HG03159 (cell line): ENCODE measurements around the gene DIPK2A.

Experiments used
- ATAC-seq: cut with Tn5 transposase; IDR thresholded peaks from one replicate; pipeline ENCODE4 v1.9.1; 2021; ENCODE audit warnings: mild to moderate bottlenecking, moderate library complexity; ENCODE audit not compliant: unreplicated experiment

Gene DIPK2A

DNA sequence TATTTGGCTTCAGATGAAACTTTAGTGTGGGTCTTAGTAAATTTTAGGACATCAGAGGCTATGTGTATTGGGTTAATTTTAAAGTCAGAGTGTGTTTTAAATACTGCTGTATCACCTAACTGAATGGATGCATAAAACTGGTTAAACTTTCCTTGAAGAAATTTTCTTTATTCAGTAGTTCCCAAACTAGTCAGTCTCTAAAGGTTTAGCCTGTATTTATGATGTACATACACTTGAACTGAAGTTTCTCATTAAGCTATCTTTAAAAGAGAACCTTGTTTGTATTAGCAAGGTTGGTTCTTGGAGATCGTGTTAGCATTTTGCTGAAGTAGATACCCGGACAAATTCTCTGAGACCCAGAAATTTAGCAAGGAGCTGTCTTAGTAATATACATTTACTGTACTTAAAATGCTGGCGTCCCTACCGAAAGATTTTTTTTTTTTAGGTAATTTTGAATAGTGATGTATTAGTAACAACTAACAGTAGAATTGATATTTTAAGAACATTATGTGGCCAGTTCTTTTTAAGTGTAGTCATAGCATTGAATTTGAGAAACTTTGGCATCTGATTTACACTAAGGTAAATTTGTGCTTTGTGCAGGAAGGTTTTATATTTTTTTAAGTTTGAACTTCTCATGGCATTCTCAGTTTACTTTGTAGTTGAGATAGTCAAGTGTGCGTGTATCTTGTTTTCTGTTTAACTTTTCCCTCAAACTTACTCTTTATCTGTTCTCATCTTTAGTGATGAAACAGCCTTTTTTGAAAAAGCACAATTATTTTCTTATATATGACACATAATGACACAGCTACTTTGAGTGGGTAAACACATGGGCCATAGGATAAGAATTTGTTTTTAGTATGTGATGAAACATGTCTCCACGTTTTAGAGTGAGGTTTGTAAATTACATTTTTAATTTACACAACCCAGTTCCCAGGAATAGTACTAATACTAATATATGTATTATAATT is 2.9 kb downstream of the DIPK2A start:
- ATAC-seq: no peak

DNA sequence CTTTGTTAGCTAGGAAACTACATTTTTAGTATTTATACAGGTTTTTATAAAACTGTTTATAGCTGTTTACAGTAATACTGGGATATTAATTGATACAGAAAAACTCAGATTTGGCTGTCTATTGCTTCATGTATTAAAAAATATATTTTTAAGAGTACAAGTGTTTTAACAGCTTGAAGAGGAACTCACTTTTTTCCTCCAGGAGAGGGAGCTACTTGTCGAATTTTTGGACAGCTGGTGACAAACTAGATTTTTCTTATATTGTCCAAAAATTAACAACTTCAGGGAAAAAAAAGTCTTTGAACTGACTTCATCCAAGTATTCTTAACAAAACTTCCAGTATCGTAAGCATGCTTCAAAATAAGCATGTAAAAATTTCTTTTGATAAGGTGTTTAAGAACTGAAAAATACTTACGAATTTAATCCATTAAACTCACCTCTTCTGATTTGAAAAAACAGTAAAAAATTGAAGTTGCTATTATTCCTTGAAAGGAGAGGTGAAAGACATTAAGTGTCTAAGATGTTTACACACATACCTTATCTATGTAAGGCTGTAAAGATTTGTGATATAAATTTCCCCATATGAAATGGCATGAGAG is 4.0 kb downstream of the DIPK2A start:
- no peak for ATAC-seq

DNA sequence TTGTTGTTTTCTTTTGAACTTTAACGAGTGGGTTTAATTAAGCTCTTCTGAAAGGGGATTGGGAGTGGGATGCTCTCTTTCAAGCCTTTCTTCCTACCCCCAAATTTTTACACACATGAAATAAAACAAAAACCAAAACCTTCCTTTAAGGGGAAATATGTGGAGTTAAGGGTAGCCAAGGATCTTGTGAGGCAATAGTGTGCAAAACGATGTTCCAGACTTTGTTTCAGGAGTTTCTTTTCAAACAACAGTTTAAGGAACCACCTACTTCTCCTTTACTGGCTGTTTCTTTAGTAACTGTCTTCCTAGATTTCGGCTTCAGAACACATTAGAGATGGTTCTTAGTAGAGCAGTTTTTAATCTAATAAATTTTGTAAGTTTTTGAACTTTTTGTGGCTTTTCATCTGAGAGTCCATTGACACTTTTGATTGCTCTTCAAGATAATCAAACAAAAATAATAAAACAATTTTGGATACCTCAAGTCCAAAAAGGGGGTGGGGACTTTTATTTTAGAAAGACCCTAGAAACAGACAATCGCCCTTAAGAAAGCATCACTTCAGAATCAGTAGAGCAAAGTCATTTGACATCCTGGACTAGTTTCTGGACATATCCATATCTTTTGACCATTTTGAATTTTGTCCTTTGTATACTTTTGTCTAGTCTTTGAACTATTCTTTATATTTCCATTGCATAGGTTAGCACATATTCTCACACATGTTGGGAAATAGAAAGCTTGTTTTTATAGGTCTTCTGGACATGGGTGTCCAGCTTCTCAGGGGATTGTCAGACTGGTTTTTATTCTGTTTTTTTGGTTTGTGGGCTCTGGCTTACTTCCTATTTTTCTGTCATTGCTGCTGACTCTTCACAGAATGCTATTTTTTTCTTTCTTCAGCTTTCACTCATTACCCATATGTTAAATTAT is 6.0 kb downstream of the DIPK2A start:
- peak; percentile 41 for ATAC-seq

DNA sequence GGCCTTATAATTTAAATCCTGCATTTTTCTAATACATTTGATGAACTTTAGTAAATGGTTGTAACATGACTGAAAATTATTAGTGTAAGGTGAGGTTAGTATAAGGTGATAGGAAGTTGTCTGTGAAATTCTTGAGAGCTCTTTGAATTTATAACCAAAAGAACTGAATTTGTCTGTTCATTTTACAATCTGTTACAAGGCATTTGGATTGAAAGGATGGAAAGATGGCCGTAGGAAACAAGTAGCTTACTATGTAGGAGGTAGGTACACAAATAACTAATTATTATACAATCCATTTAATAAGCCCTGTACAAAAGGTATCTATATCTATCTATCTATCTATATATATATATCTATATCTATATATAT is 6.6 kb downstream of the DIPK2A start:
- ATAC-seq: peak; percentile 3

DNA sequence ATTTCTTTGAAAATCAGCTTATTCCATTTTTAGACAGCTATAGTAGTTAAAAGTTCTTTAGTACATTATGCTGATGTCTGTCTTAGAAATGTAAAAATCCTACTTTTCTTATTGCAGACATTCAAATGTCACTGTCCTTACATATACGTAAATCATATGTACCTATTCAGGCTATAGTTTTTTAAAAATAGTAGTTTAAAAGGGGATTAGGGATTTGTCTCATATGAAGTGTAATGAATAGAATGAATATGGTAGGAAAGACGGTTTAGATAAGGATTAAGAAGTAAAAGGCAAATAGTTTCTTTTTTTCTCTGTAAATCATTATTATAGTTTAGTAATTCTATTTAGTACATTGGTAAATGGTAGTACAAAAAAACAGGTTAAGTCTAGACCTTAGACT is 7.4 kb downstream of the DIPK2A start:
- ATAC-seq: no peak

DNA sequence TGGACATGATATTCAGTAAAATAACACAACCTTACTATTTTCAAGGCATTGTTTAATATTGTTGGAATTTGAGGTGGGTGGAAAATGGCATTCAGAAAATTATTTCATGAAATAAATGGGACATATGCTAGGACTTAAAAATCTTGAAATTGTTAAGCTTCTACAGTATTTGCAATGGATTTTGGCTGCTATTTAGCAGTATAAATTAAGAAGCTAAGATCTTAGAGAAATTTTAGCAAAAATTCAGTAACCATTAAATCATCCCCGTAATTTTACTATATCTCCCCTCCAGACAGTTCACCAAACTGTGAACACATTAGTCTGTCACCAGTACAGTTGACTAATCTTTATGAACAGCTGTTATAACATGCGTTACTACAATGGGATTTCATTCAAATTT is 8.2 kb downstream of the DIPK2A start:
- no peak for ATAC-seq

DNA sequence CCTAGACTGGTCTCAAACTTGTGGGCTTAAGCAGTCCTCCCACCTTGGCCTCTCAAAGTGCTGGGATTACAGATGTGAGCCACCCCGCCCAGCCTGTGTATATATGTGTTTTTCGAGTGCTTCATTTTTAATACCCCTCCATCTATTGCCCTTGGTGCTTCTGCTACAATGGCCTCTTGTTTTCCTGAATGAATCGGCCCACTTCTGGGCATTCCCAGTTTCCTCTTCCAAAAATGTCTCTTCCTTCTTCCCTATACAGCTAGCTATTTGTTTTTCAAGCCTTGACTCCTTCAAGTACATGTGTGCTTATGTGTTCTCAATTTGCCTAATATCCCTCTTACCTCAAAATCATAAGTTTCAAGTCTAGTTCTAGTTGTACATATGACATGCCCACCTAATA is 16.7 kb downstream of the DIPK2A start:
- no peak for ATAC-seq

DNA sequence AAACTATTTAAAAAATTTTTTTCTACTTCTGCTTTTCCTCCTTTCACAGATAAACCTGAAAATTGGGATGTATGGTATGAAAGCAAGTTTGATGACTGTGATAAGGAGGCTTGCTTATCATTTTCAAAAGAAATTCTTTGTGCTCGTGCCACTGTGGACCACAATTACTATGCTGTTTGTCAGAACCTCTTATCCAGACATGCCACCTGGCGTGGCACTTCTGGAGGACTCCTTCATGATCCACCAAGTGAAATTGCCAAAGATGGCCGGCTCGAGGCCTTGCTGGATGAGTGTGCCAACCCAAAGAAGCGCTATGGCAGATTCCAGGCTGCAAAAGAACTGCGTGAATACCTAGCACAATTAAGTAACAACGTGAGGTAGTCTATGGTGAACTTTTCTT is 17.8 kb downstream of the DIPK2A start:
- ATAC-seq: no peak

DNA sequence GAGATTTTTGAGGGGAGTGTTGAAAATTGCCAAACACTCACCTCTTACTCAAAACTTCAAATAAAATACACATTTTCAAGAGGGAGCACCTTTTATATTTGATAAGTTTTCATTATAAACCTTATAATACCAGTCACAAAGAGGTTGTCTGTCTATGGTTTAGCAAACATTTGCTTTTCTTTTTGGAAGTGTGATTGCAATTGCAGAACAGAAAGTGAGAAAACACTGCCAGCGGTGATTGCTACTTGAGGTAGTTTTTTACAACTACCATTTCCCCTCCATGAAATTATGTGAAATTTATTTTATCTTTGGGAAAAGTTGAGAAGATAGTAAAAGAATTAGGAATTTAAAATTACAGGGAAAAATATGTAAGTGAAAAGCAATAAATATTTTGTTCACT is 20.1 kb downstream of the DIPK2A start:
- peak; percentile 56 for ATAC-seq

DNA sequence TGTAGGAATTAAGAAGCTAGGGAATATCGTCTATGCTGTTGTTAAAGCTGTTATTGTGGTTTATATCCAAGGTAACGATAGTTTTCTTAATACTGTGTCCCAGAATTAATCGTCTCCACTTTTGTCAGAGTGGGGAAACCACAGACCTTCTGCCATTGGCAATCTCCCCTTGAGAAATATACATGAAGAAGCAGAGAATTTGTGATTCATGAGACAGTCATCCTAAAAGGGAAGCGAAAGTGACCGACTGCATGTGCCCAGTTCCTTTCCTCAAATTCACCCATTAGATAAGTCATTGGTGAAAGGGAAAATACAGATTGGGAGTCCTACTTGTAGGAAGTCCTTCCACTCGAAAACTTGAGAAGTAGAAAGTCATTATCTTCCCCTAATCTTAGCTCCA is 26.6 kb downstream of the DIPK2A start:
- ATAC-seq: no peak

DNA sequence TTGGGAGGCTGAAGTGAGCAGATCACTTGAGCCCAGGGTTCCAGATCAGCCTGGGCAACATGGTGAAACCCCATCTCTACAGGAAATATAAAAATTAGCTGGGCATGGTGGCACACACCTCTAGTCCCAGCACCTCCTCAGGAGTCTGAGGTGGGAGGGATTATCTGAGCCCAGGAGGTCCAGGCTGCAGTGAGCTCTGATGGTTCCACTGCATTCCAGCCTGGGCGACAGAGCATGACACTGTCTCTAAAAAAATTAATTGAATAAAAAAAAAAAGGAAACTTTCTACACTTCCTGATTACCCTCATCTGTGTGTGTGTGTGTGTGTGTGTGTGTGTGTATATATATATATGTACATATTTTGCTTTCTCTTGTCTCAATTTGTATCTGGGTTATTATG is 31.4 kb downstream of the DIPK2A start:
- ATAC-seq: no peak

DNA sequence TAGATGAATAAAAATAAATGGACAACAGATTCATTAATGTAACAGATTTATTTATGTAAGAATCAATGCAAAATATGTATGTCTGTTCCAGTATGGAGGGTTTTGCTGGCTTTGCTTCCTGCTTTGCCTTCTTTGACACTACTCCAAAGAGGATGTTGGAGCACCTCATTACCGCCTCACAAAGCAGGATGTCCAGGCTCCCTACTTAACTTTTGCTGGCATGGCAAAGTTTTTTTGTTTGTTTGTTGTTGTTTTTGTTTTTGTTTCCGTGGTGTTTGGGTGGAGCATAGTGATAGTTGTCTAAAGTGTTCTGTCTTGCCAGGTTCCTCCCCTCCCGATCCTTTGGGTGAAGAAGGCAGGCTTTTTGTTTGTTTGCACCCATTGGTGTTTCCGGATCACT is 38.7 kb downstream of the DIPK2A start:
- no peak for ATAC-seq

DNA sequence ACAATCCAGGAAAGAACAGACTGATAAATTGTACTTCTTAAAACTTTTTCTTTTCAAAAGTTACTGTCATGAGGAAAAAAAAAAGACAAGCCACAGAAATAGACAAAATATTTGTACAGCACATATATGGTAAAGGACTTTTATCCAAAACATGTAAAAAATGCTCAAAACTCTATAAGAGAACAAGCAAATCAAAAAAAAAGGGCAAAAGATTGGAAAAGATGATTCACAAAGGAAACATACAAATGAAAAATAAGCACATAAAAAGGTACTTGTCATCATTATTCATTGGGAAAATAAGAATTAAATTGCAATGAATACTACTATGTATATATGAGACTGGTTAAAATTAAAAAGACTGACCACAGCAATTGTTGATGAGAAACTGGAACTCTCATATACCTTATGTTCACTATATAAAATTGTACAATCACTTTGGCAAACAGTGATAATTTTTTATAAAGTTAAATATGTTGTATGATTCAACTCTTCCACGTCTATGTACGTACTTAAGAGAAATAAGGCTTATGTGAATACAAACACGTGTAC is 39.7 kb downstream of the DIPK2A start:
- ATAC-seq: no peak

DNA sequence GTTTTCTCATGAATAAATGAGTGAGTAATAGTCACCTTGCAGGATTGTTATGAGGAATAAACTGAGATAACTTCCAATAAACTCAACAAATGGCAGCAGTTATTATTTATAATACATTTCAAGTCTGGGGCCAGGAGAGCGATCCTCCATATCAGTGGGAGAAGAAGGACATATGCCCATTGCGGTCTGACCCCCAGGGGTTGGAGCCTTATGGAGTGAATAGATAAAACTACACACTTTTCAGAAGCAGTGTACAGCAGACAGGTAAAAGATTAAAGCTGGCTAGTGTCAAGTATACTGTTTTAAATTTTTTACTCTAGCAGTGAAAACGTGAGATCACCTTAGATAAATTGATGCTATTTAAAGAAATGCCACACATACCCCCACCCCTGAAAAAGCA is 43.5 kb downstream of the DIPK2A start:
- no peak for ATAC-seq

DNA sequence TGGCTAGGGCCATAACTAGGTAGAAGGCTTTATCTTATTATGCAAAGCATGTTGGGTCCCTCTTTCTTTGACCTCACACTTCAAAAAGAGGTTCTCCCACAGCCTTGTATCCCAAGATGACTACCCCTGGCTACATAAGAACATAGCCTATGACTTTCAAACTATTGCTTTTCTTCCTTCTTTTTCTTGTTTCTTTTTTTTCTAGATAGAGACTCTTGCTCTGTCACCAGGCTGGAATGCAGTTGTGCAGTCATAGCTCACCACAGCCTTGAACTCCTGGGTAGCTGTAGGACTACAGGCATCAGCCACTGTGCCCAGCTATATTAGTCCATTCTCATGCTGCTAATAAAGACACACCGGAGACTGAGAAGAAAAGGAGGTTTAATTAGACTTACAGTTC is 47.2 kb downstream of the DIPK2A start:
- no peak for ATAC-seq
